Measurements from ENCODE around the gene NANOS3.
"Not testable (repeated sequence)": the region's sequence is repeated elsewhere in the genome, so short reads cannot be mapped to it uniquely, and the experiment has no call there.

Gene NANOS3

DNA sequence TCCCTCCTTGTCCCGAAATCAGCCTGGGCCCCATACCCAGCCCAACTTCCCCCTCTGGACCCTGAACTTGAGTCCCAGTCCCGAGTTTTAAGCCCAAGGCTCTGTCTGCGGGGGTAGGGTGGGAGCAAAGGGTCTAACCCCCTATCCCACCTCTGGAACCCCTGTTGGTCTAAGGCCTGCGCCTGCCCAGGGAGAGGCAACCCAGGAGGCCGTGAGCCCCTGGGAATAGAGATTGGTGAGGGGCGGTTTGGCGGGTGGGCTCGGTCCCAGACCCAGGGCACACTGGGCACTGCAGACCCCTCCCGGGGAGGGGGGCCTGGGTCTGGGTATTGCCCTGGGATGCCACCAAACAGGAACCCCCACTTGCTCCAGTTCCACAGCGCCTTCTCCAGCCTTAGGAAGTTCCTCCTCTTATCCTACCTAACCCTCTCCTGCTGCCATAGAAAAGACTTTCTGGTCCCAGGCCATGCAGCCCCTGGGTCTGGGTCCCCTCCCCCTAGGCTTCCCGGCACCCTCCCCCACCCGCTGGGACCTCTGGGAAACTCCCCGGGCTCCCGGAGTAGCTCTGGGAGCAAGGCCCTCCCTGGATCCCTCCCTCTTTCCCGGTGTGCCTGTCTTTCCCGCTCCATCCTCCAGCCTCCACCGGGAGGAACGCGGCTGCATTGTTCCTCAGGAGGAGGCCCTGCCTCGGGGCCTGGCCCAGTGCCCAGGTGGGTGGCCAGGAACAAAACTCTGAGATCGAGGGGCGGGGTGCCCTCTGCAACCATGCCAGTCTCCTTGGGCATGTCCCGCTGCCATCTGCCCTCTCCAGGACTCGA, 33.6 kb upstream of the NANOS3 start:
- peak; percentile 36 for DNase-seq

DNA sequence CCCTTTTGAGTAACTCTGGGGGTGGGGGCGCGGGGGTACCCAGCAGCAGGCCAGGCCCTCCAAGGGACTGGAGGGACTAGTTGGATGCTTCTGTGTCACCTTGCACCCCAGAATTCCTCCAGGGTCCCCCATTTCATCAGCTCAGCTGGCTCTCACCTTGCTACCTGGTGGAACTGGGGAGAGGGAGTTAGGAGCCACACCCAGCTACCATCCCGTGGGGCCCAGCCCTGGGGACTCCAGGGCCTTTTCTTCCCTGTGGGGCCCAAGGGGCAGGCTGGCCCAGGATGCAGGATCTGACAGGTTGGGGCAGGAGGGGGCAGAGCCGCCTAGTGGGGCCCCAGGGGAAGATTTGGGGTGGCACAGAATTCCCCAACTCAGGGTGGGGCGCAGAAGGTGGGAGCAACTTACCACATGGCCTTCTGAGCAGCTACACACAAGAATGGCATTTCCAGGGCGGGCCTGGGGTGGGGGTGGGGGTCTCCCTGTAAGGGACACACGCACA, 32.8 kb upstream of the NANOS3 start:
- no peak for DNase-seq

GRCh38 chr19:13846557-13847406, 30.2 kb upstream of the NANOS3 start:
- peak; percentile 82 for DNase-seq

GRCh38 chr19:13847407-13848339, 29.3 kb upstream of the NANOS3 start:
- peak; percentile 85 for DNase-seq

DNA sequence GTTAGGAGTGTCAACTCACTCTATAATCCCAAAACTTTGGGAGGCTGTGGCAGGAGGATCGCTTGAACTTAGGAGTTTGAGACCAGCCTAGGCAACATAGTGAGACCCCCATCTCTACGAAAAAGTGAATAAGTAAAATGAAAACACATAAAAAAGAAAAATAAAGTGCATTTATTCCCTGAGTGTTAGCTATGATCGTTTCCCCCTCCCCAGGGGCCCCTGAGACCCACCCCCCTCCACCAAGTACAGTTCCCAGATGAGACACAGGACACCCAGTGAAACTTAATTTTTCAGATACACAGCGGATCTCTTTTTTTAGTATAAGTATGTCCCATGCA, 28.6 kb upstream of the NANOS3 start:
- no peak for DNase-seq

DNA sequence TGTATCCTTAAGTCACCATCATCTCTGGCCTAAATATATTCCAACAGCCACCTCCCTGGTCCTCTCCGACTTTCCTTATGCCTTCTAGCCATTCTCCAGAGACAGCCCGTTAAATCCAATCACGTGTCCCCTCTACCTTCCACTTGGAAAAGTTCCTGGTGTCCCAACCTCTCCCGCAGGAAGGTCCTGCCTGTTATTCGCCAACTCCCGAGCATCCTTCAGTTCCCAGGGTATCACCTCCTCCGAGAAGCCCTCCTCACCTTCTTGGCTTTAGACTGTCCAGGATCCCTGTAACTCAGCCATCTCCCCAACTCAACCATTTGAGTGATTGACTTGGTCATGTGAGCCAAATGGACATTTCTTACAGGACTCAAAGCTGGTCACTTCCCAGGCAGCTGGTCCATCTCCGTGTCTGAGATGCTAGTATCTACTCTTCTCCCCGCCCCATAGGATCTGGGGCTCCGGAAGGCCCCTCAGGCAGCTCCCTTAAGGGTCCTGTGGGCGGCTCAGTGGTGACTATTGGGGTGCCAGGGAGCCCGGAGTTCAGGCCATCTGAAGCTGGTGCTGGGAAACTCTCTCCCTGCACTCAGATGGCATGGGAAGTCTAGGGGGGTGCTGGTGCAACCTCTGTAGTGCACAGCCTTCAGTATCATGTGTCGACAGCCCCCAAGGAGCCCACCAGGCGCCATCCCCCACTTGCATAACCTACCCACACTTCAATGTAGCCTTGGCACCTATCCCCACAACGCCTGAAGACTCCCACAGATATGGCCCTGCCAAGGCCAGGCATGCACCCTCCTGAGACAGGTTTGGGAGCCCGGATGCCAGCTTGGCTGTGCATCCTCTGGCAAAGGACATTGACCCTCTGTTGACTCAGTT, 27.9 kb upstream of the NANOS3 start:
- DNase-seq = no peak

GRCh38 chr19:13849991-13850909, 26.7 kb upstream of the NANOS3 start:
- DNase-seq = peak; percentile 68

DNA sequence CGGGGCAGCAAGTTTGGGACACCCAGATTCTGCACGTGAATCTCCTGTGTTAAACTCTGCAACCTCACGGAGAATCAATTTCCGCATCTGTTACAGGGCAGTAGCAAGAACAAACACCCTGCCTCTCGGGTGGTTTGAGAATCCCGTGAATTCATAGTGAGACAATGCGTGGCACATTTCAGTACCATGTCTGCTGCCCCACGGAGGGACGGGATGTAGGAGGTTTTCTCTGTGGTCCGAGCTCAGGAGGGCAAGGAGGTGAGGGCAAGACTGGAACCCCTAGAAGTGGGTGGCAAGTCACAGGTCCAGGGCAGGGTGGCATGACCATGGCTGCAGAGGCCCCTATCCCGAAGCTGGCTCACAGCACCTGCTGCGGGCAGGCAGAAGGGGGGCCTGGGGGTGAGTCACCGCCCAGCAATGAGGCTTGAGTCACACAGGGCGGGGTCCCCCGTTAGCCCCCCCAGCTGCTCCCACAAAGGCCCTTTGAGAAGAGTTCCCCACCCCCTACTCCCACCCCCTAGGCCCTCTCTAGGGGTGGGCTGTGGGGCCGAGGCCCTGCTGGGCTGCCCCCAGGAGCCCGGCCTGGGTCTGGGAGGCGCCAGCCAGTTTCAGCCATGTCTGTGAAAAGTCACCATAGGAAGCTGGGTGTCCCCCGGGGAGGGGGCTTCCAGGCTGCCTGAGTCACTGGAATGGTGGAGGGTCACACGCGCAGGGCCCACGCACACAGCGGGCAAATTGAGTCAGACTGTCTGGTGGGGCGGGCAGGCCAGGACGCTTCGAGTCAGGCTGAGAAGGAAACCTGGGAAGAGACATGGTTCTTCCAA, 25.8 kb upstream of the NANOS3 start:
- no peak for DNase-seq

DNA sequence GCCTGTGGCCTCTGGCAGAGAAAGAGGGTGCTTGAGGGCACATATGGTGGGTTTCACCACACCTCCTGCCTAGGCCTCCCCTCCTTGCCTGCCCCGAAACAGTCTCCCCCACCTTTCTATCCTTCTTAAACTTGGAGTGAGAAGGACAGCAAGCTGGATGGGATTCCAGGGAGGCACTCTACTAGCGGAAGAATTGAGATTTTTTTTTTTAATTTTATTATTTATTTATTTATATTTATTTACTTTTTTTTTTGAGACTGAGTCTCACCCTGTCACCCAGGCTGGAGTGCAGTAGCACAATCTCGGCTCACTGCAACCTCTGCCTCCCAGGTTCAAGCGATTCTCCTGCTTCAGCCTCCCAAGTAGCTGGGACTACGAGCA, 25.2 kb upstream of the NANOS3 start:
- not testable (repeated sequence) for DNase-seq

- DNase-seq = not testable (repeated sequence)
These were observed 24.7 kb upstream of the NANOS3 start for GRCh38 chr19:13852171-13852707.

DNA sequence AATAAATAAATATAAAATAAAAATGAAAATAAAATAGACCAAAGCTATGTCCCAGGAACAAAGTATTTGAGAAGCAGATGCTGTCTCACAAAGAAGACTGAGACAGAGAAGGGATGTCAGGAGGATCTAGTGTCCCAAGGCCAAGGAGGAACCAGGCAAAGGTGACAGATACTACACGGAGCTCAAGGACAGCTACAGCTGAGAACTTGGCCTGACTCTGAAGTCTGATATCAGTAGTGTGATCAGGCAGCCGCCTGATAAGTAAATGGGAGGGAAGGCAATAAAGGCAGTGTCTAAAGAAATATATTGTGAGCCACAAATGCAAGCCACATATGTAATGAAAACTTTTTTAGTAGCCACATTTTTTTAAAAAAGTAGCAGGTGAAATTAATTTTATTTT, 20.4 kb upstream of the NANOS3 start:
- no peak for DNase-seq

GRCh38 chr19:13859361-13859880, 17.5 kb upstream of the NANOS3 start:
- DNase-seq = no peak

DNA sequence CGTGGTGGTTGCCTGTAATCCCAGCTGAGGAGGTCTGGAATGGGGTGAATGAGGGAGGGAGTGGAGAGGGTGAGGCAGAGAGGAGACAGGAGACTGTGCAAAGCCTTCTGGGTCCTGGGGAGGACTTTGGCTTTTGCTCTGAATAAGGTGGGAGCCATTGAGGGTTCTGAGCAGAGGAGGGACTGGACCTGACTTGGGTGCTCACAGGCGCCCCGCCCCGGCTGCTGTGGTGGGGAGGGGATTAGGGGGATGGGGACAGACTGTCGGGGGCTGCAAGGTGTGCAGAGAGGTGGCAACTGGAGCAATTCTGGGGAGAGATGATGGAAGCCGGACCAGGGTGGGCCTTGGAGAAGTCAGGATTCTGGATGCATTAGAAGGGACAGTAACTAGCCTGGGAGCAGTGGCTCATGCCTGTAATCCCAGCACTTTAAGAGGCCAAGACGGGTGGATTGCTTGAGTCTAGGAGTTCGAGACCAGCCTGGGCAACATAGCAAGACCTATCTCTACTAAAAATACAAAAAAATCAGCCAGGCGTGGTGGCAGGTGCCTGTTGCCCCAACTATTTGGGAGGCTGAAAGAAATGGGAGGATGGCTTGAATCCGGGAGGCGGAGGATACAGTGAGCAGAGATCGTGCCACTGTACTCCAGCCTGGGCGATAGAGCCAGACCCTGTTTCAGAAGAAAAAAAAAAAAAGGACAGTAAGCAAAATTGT, 16.1 kb upstream of the NANOS3 start:
- DNase-seq = no peak

DNA sequence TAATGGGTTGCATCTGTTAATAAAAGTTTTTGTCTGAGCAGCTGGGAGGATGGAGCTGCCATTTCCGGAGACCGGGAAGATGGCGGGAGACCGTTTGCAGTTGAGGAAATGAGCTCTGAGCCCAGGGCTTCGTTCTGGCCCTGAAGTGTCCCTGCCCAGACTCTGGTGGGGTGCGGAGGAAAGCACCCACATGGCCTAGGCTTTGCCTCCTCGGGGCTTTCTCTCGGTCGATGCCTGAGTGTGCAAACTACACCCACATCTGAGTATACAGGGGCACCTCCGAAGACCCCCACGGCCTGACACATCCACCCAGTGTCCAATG, 15.6 kb upstream of the NANOS3 start:
- DNase-seq = no peak

- DNase-seq = peak; percentile 67
These were observed 15.0 kb upstream of the NANOS3 start for GRCh38 chr19:13861714-13862531.

- no peak for DNase-seq
These were observed 12.8 kb upstream of the NANOS3 start for GRCh38 chr19:13864046-13864666.

Data from NCI-H1105 (cell line).